HG03097 (cell line): ENCODE results near the gene QRICH2.
"Not testable (repeated sequence)": the region's sequence is repeated elsewhere in the genome, so short reads cannot be mapped to it uniquely, and the experiment has no call there.

Experiments
- ATAC-seq: cut with Tn5 transposase; IDR thresholded peaks from one replicate; pipeline ENCODE4 v1.9.1; 2021; ENCODE audit not compliant: unreplicated experiment, low FRiP score

QRICH2 gene

GRCh38 chr17:76307966-76308338, at the start of gene QRICH2:
Gene QRICH2 (minus strand): TSS chr17:76308276. CDS start chr17:76307998, 278 bp downstream.
- ATAC-seq: no peak

- no peak for ATAC-seq
Observed at GRCh38 chr17:76357597-76358158, 49.6 kb upstream of the QRICH2 start.

GRCh38 chr17:76356803-76357456, 48.9 kb upstream of the QRICH2 start:
- no peak for ATAC-seq

GRCh38 chr17:76354747-76355310, 46.8 kb upstream of the QRICH2 start:
- ATAC-seq: no peak

GRCh38 chr17:76354317-76354729, 46.2 kb upstream of the QRICH2 start:
- peak; percentile 2 for ATAC-seq

- peak; percentile 89 for ATAC-seq
Observed at GRCh38 chr17:76353599-76354316, 45.7 kb upstream of the QRICH2 start, which contains the start of gene PRPSAP1. Gene PRPSAP1 (minus strand): TSS chr17:76353916. CDS start chr17:76353703, 213 bp downstream.

- ATAC-seq: peak; percentile 12
Observed at GRCh38 chr17:76353004-76353598, 45.0 kb upstream of the QRICH2 start.

GRCh38 chr17:76351526-76352071, 43.5 kb upstream of the QRICH2 start:
- ATAC-seq: no peak

- no peak for ATAC-seq
Observed at GRCh38 chr17:76350463-76350862, 42.4 kb upstream of the QRICH2 start.

GRCh38 chr17:76346936-76347335, 38.9 kb upstream of the QRICH2 start:
- not testable (repeated sequence) for ATAC-seq

- ATAC-seq: no peak
Observed at GRCh38 chr17:76345377-76345974, 37.4 kb upstream of the QRICH2 start.

- ATAC-seq: no peak
Observed at GRCh38 chr17:76343106-76343505, 35.0 kb upstream of the QRICH2 start.

- no peak for ATAC-seq
Observed at GRCh38 chr17:76341301-76341700, 33.2 kb upstream of the QRICH2 start.

GRCh38 chr17:76337413-76337777, 29.3 kb upstream of the QRICH2 start:
- no peak for ATAC-seq

GRCh38 chr17:76336756-76337412, 28.8 kb upstream of the QRICH2 start:
- no peak for ATAC-seq

- no peak for ATAC-seq
Observed at GRCh38 chr17:76335716-76336381, 27.8 kb upstream of the QRICH2 start.

- ATAC-seq: no peak
Observed at GRCh38 chr17:76333673-76334505, 25.8 kb upstream of the QRICH2 start.

- no peak for ATAC-seq
Observed at GRCh38 chr17:76331083-76331482, 23.0 kb upstream of the QRICH2 start.
